Retinal pigment epithelial cell (primary cell): ENCODE measurements around the gene FECH.
A peak's percentile ranks its signal among the peaks of the same experiment; 100 is the strongest.

Experiments used
- DNase-seq: peaks from one replicate; pipeline ENCODE4 v3.0.0-alpha.2; 2010; ENCODE audit warnings: low read depth
- H3K4me3 ChIP-seq: 2 replicates; pipeline ENCODE4 v1.5.1; 2011; ENCODE audit warnings: mild to moderate bottlenecking, low read length, control low read depth, moderate library complexity
- CTCF ChIP-seq: conservative IDR thresholded peaks from 2 replicates; pipeline ENCODE4 v1.5.1; 2011; ENCODE audit warnings: low read depth, low read length, control low read depth, inconsistent platforms

FECH gene

GRCh38 chr18:57583297-57583835 lies 3.1 kb downstream of the FECH start:
- H3K4me3 ChIP-seq = no peak overlapping the region
- DNase-seq = no peak
- TF ChIP-seq CTCF = no peak

- TF ChIP-seq CTCF = no peak
- no peak overlapping the region for H3K4me3 ChIP-seq
- no peak for DNase-seq
These were observed 5.1 kb downstream of the FECH start for GRCh38 chr18:57581301-57581934.

GRCh38 chr18:57579934-57580333 lies 6.6 kb downstream of the FECH start:
- no peak for DNase-seq
- no peak overlapping the region for H3K4me3 ChIP-seq
- no peak for TF ChIP-seq CTCF

GRCh38 chr18:57576316-57576715 lies 10.2 kb downstream of the FECH start:
- no peak for TF ChIP-seq CTCF
- DNase-seq = peak; percentile 51
- H3K4me3 ChIP-seq = no peak overlapping the region

GRCh38 chr18:57575542-57575941 lies 11.0 kb downstream of the FECH start:
- DNase-seq = no peak
- no peak overlapping the region for H3K4me3 ChIP-seq
- no peak for TF ChIP-seq CTCF

GRCh38 chr18:57574866-57575265 lies 11.6 kb downstream of the FECH start:
- no peak overlapping the region for H3K4me3 ChIP-seq
- no peak for TF ChIP-seq CTCF
- no peak for DNase-seq

GRCh38 chr18:57570162-57570561 lies 16.3 kb downstream of the FECH start:
- no peak for TF ChIP-seq CTCF
- H3K4me3 ChIP-seq = no peak overlapping the region
- no peak for DNase-seq
